PFSK-1 (cell line): Measurements from ENCODE around the gene AMIGO2.

Source experiments
- FOXP2 ChIP-seq: optimal IDR thresholded peaks from 2 replicates; pipeline ENCODE3; 2011; ENCODE audit warnings: borderline replicate concordance, control low read depth, inconsistent platforms; ENCODE audit not compliant: insufficient read depth; ENCODE audit errors: extremely low read length, extremely low read depth
- POLR2AphosphoS5 ChIP-seq: IDR thresholded peaks from 2 replicates; pipeline ENCODE4 v1.6.1; 2012; ENCODE audit warnings: low read depth, mild to moderate bottlenecking, control low read depth, low read length, moderate library complexity
- SIN3A ChIP-seq: IDR thresholded peaks from 2 replicates; pipeline ENCODE4 v1.6.1; 2012; ENCODE audit warnings: mild to moderate bottlenecking, low read length, moderate library complexity, borderline replicate concordance; ENCODE audit not compliant: insufficient read depth
- TAF1 ChIP-seq: IDR thresholded peaks from 2 replicates; pipeline ENCODE4 v1.6.1; 2012; ENCODE audit warnings: low read length, control low read depth, borderline replicate concordance; ENCODE audit not compliant: insufficient read depth
- TF ChIP-seq, protein P1 (sequence below), 2 experiments: IDR thresholded peaks; 2 replicates each; pipeline versions ENCODE4 v1.6.1 to v1.8.0; 2011 to 2012; ENCODE audit warnings: low read depth in 2 of 2, low read length in 2 of 2, control low read depth in 1 of 2, inconsistent platforms in 1 of 2, mild to moderate bottlenecking in 1 of 2, moderate library complexity in 1 of 2; ENCODE audit not compliant: insufficient read depth in 1 of 2

Gene AMIGO2

DNA sequence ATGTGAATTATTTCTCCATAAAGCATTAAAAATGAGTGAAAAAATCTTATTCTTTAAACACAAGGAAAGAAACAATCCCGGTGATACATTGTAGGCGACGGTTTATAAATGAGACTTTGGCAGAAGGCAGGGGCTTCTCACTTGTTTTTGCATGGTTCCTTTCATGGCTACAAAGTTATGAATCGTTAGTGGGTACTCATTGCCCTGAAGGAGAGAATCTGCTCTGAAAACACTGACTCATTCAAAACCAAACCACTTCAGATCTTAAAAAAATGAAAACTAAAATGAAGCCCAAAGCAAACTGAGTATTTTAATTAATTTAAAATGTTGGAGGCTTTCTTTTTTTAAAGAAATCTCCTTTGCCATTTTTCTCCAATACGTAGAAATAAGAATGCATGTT, 41.4 kb upstream of the AMIGO2 start:
- TF ChIP-seq, protein P1, sequence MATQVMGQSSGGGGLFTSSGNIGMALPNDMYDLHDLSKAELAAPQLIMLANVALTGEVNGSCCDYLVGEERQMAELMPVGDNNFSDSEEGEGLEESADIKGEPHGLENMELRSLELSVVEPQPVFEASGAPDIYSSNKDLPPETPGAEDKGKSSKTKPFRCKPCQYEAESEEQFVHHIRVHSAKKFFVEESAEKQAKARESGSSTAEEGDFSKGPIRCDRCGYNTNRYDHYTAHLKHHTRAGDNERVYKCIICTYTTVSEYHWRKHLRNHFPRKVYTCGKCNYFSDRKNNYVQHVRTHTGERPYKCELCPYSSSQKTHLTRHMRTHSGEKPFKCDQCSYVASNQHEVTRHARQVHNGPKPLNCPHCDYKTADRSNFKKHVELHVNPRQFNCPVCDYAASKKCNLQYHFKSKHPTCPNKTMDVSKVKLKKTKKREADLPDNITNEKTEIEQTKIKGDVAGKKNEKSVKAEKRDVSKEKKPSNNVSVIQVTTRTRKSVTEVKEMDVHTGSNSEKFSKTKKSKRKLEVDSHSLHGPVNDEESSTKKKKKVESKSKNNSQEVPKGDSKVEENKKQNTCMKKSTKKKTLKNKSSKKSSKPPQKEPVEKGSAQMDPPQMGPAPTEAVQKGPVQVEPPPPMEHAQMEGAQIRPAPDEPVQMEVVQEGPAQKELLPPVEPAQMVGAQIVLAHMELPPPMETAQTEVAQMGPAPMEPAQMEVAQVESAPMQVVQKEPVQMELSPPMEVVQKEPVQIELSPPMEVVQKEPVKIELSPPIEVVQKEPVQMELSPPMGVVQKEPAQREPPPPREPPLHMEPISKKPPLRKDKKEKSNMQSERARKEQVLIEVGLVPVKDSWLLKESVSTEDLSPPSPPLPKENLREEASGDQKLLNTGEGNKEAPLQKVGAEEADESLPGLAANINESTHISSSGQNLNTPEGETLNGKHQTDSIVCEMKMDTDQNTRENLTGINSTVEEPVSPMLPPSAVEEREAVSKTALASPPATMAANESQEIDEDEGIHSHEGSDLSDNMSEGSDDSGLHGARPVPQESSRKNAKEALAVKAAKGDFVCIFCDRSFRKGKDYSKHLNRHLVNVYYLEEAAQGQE (IDR thresholded peaks at IDR 0.05; ENCODE audit: insufficient read depth in 1 of 2, low read depth in 2 of 2, low read length in 2 of 2): no peak
- no peak for TF ChIP-seq TAF1
- no peak for TF ChIP-seq FOXP2
- TF ChIP-seq POLR2AphosphoS5: no peak
- TF ChIP-seq SIN3A: no peak

DNA sequence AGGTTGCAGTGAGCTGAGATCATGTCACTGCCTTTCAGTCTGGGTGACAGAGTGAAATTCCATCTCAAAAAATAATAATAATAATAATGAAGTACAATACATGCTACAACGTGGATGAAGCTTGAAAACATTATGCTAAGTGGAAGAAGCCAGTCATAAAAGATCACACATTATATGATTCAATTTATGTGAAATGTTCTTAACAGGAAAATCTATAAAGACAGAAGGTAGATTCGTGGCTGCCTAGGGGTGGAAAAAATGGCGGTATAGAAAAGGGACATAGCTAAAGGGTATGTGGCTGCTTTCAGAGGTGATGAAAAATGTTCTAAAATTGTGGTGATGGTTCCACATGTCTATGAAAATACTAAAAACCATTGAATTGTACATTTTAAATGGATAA, 41.0 kb upstream of the AMIGO2 start:
- TF ChIP-seq FOXP2 (no peak), POLR2AphosphoS5 (no peak), SIN3A (no peak), TAF1 (no peak)
- TF ChIP-seq, protein P1 (IDR thresholded peaks at IDR 0.05; ENCODE audit: insufficient read depth in 1 of 2, low read depth in 2 of 2, low read length in 2 of 2): no peak

GRCh38 chr12:47114481-47114892, 34.7 kb upstream of the AMIGO2 start:
- TF ChIP-seq FOXP2 (no peak), POLR2AphosphoS5 (no peak), TAF1 (no peak)

- TF ChIP-seq POLR2AphosphoS5 (no peak), FOXP2 (no peak), SIN3A (no peak), TAF1 (no peak)
- TF ChIP-seq, protein P1 (IDR thresholded peaks at IDR 0.05; ENCODE audit: insufficient read depth in 1 of 2, low read depth in 2 of 2, low read length in 2 of 2): no peak
Observed at GRCh38 chr12:47112679-47113078, 32.9 kb upstream of the AMIGO2 start.

DNA sequence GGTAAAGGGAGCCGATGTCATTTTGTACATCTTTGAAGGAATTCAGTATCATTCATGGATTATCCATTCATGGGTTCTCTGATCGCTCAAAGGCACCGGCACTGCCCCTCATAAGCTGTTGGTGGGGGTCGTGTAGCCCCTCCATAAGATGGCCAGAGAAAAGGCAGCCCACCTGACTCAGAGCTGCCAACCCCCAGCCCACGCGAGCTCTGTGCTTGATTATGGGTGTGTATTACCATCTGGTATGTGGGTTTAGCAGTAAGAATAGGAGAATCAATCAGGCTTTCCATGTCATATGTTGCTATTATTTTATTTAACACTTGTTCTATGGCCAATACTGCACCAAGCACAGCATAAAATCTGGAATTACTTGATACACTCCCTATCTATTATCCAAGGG, 32.1 kb upstream of the AMIGO2 start:
- TF ChIP-seq POLR2AphosphoS5 (no peak), FOXP2 (no peak), TAF1 (no peak), SIN3A (no peak)
- TF ChIP-seq, protein P1 (IDR thresholded peaks at IDR 0.05; ENCODE audit: insufficient read depth in 1 of 2, low read depth in 2 of 2, low read length in 2 of 2): no peak
